NK-92 treated with Interleukin-12 subunit alpha and Interleukin-12 subunit beta, amount 100 ng/mL, for 24 hours (cell line): Measurements from ENCODE around the gene NRP2.

Experiments used
- DNase-seq: peaks from one replicate; lab custom pipeline; 2025; lab: John Stamatoyannopoulos, UW

Gene NRP2

DNA sequence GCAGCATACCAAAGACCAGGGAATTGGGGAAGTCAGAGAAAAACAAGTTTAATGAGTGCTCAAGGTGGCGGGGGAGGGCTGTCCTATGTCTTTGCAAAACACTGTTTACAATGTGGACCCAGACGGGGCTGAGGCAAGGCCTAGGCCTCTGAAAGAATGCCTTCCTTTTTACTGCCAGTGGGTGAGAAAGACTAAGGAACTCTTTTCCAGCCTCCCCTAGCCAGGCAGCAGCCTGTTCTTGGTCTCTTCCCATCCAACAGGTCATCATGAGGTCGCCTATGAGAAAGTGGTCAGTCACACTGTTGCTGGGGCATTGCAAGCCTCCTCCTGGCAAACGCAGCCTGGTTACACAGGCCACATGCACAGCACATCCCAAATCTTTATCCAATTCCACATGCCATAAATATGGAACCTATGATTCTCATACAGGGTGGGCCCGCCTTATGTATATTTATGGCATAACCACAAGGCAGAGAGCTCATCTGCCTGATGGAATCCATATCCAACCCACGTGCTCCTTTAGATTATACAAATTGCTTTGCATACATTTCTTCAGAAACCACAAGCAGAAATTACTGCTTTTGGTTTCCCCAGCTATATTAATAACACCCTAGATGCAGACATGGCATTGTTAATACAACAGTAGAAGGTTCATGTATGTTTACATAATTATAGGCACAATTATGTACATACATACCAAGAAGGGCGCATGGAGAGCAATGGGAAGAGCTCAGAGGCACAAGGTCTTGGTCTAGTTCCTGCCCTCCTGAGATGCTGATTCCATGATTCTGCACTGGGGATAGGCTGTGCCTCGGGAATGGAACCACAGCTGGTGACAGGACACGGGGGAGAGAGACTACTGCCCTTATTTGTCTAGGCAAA lies 48.6 kb downstream of the NRP2 start:
- no peak for DNase-seq

DNA sequence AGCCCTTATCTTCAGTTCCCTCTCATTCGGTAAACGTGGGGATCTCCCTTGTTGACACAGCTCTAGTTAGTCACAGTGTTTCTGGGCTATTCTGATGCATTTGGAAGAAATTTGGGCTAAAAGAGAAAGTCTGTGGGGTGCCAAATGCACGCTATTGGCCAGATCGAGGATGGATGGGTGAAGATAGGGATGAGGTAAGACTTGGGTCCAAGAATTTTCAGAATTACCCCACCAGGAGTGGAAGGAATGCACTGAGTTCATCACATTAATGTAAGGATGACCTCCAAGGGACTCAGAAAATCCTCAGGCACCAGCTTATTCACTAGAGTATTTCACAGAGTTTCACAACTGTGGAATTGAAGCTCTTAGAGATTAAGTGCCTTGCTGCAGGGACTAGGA lies 49.3 kb downstream of the NRP2 start:
- no peak for DNase-seq

DNA sequence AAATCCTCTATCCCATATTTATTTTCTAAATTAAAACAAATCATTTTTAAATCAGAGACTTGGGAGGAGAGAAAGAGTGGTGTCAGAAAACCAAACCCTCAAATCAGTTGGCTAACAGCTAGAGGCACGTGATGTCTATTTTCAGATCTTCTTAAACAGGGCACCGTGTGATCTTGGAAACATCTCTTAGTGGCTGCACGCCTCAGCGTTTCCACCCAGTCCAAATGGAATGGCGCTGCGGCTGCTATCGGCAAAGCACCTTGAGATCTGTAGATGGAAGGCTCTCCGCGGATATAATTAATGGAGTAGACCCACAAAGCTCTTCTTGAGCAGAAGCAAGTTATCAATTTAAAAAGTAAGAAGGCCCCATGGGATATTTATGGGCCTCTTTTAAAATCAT lies 50.0 kb downstream of the NRP2 start:
- no peak for DNase-seq

DNA sequence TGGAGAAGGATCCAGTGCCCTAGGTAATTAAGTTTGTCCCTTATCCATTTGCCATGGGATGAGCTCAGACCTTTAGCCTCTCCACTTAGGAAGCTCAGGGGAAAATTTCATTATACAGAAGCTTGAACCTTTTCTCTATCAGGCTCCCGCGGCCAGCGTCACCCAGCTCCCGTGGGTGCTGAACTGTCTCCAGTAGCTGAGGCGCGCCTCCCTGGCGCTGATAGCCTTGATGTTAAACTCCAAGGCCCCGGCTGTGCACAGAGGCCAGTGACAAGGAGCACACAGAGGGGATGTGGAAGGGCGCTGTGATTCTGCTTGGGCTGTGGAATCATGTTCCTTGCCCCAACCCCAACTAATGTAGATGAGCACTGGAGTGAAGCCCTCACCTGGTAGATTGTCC lies 50.8 kb downstream of the NRP2 start:
- DNase-seq = no peak

DNA sequence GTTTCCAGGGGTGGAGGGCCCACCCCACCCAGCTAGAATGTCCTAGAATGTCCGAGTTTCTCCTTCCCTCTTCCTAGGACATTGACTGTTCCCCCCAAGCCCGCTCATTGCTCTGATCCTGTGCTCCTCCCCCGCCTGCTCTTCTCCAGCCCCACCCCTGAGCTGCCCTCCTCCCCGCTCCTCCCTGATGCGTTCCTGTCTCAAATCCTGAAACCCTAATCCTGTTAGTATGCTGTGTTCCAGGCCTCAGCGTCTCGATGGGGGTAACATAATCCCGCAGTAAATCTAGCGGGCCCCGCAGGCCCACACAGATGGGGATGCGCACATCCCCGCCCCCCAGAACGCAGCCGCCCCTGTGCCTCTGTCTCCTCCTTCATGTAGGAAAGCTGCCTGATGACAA lies 51.3 kb downstream of the NRP2 start:
- DNase-seq = no peak

DNA sequence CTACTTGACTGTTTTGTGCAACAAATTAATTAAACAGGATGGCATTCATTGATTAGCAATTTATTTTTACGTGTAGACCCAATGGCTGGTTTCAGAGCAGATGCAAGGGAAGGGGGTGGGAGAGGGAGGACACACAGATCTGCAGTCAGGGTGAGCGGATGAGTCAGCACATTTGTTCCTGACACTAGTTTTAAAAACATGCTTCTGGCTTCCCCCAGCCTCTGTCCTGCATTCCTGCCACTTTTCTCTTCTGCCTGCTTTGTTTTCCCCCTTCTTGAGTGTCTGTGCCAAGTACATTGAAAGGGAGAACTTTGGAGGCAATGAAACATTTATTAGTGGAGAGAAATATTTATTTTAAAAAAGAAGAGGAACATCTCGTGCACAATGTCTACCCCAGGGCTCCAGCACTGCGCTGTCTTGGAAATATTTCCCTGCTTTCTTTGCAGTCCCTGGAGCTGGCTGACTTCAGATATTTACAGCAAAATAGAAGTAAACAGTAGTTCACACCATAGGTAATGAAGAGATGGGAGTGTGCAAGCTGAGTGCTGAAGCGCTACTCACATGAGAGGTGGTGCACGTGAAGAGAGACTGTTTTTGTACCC lies 52.2 kb downstream of the NRP2 start:
- DNase-seq = no peak

DNA sequence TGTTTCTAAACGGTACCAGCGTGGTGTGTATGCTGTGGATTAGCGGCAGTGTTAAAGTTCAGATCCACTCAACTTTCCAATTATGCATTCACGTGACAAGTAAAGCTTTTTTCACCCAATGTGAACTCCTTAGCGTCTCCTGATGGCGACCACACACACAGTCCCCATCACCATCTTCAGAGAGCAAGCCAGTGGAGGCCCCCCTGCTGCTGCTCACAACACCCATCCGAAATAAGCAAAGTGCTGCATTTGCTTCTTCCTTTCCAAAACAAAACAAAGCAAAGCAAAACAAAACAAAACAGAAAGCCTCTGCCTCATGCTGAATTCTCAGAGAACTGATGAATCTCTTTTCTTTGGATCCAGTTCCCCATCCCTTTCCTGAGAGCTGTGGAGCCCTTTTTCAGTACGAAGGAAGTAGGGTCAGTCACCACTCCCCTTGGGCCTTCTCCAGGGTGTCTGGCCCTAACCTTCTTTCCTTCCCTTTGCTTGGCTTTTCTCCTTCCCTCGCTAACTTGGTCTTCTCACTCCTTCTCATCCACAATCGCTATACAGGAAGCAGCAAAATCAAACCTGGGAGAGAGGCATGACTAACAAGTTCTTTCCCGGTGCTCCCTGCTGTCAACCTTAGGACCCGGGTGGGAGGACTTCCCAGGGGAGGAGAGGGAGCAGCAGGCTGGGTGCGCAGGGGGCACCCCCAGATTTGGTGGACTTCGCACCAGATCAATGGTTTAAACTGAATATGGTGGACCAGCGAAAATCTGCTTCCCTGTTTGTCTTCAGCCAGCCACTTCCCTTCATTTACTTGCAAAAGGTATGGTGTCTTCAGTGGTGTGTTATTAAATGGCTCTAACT lies 56.0 kb downstream of the NRP2 start:
- DNase-seq = no peak

DNA sequence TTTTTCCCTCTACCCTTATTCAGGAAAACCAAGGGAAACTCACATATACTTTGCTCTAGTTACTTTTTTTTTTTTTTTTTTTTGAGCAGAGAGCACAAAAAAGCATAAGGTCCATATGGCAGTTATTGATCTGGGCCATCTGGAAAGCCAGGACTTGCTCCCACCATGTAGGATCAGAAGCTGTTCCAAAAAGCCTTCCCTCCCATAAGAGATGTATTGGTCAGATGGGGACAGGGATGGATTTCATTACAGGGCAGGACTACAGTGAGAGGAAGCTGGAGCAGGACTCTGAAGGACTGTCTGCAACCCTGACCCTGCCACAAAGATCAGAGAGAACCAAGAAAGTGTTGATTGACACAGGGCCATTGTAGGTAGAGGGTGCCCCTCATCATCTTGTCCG lies 57.3 kb downstream of the NRP2 start:
- no peak for DNase-seq

DNA sequence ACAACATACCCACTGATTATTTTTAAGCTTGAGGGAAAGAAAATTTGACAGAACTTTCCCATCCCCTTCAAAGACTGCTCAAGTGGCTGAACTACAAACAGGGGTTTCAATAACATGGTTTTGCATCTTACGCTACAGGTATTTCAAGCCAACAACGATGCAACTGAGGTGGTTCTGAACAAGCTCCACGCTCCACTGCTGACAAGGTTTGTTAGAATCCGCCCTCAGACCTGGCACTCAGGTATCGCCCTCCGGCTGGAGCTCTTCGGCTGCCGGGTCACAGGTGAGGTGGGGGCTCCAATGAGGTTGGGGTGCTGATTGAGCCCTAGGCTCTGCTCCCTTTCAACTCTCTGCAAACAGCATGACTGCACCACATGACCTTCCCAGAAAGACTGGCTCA lies 58.1 kb downstream of the NRP2 start:
- no peak for DNase-seq

DNA sequence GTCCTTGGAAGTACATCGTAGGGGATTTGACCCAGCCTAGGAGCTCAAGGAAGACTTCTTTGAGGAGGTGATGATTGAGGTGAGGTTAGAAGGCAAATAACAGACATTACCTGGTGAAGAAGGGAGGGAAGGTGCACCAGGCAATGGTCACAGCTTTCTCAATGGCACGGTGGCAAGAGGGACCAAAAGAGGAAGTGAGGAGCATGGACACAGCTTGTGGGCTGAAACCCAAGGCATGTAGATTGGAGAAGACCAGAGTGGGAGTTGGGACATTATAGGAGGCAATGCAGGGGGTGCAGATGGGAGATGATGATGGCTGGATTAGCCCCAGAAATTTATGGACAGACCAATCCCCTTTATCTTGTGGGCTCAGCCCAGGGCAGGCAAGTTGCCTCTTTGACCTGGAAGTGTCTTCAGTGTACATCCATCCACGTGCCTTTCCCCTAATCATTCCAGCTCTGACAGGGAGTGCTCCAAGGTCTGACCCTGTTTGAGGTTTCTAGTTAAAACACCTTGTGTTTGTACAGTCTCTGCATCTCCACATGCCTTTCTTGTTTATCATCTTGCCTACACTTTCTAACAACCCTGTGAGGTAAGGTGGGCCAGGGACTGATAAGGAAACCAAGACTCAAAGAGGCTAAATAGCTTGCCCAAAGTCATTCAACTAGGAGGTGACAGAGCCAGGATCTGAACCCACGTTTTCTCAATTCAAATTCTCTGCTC lies 59.1 kb downstream of the NRP2 start:
- no peak for DNase-seq

DNA sequence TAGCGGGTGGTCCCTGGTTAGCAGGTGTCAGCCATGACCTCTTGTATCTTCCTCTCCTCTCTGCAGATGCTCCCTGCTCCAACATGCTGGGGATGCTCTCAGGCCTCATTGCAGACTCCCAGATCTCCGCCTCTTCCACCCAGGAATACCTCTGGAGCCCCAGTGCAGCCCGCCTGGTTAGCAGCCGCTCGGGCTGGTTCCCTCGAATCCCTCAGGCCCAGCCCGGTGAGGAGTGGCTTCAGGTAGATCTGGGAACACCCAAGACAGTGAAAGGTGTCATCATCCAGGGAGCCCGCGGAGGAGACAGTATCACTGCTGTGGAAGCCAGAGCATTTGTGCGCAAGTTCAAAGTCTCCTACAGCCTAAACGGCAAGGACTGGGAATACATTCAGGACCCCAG lies 60.8 kb downstream of the NRP2 start:
- no peak for DNase-seq

DNA sequence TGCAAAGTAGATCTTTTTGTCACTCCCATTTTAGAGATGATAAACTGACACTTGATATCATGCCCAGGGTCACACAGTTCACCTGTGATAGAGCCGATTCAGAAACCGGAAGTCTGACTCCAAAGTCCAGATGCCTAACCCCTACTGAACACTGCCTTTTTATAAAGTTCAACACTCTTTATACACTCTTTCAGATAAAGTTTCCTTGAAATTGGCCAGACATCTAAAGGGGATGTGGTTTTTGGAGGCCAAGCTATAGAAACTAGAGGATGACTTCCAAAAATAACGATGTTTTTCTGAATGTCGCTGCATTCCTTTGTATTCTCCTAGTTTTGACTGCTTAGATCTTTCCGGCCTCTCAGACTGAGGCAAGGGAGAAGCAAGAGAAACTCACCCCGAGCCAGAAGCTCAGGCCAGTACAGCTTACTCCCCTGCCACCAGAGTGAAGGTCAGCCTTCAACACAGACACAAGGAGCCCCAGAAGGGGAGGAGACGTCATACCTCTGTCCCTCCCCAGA lies 61.8 kb downstream of the NRP2 start:
- no peak for DNase-seq

DNA sequence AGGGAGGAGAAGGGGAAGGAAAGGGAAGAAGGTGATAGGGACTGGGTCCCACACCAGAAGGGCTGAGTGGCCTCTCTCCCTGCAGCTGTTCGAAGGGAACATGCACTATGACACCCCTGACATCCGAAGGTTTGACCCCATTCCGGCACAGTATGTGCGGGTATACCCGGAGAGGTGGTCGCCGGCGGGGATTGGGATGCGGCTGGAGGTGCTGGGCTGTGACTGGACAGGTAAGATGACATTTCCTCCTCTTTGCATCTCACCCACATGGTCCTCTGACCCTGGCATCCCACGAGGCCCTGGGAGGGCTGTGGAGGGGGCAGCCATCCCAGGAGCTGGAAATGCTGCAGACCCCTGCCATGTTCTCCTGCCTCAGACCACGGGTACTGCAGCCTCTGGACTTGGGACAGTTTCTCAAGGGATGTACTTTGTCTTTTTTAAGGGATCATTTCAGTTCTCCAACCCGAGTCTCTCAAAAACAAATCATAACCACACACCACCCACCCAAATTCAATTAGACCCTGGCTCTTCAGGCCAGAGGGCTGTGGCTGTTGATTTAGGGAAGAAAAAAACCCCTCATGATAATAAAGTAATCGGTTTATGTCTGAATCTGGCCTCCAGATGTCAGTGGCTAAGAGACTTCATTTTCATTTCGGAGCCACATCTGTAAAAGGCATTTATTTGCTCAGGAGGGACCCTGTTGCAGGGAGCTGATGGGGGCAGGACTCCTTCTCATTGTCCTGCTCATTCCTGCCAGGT lies 63.5 kb downstream of the NRP2 start:
- DNase-seq = no peak

DNA sequence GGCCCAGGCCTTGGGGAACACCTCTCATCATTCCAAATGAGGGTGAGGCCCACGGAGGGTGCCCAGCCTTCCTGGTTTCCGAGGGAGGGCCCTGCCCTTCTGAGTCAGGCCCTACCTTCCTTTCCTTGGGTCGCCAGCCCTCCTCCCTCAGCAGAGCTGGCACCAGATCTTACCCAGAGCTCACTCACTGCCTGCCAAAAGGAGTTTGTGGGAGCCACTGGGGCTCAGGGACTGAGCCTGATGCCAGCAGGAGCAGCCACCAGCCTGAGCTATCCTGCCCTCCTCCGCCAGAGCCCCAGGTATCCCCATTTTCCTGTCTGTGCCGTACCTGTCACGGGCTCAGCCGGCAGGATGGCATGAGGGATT lies 64.1 kb downstream of the NRP2 start:
- DNase-seq = no peak

DNA sequence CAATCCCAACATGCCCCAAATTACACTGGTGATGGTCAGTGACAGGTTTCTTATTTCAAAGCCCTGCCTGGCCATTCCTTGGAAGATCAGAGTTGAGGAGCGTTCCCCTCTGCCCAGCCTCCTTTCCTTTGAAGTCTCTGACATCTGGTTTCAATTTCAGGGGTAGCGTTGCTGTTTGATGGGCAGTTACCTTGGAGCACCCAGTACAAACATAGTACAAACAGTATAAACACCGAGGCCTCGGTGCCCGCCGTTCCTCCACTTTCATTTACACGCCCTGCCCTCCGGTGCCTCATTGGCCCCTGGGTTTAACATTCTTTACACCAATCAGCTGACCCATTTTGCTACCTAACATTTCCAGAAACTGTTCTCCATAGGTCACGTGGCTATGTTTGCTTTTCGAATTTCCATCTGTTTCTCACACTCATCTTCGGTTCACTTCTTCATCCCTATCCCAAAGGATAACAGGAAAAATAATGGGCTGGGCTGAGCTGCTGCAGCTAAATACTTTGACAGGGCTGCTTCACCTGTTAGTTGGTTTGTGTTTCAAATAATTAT lies 65.6 kb downstream of the NRP2 start:
- DNase-seq = no peak

DNA sequence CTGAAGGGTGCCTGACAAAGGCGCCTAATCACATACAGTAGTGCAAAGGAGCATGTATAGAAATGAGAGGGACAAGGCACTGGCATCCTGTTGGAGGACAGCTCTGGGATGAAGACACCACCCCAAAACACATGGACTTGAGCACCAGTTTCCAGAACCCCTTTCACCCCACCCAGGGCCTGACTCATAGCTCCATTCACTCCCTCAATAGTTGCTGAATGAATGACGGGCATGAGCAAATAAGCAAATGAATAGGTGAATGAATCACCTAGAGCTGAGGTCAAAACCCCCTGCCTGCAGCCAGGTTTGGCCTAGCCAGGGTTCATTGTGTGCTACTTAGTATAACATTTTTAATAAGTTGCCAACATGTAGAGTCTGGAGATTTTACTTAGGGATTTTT lies 66.3 kb downstream of the NRP2 start:
- no peak for DNase-seq

DNA sequence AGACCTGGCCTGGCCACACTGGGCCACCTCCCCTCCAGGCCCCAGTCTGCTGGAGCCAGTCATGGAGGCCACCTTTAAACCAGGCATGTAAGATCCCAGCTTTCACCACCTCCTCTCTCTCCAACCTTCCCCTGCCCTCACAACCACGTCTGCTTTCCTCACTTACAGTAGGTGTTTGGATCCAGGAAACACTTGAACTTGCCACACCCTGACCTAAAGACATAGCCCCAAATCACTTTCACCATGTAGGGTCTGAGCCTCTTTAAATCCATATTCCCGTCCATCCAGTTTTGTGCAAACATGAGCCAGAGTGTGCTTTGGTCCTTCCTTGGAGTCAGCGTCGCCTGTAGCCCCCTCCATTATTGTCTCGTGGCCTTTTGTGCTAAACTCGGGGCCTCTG lies 66.8 kb downstream of the NRP2 start:
- no peak for DNase-seq

DNA sequence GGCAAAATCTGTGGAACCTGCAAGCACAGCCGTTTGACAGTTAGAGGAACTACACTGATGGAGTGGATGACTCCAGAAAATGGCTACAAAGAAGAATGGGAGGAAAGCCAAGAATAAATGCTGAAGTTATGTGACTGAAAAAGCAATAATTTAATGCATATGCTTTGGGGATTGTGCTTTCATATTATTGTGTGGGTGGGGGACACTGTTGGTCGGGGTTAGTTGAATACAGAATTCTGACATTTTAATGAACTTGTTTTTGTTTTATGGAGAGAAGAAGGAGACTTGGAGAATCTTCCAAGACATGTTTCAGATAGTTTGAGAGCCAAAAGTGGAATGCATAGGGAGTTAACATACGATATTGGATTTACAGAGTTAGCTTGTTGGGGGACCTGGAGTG lies 68.5 kb downstream of the NRP2 start:
- no peak for DNase-seq

DNA sequence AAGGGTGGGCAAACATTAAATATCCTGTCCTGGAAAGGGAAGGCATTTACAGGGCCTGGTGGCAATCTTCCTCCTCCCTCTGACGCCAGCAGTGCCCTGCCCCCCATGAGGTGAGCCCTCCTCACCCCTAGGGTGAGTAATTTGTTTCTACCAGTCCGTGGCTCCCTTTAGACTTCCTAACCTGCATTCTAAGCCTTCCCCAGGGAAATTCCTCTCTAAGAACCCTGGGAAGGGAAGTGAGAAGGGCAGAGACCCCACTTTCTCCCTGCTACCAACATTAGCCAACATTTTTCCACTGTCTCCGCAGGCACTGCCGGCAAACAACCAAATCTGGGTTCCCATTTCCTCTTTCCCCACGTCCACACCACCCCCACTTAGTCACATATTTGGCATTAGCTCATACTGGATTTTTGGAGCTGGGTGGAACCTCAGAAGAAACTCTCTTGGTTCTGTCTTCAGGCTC lies 69.3 kb downstream of the NRP2 start:
- DNase-seq = no peak

DNA sequence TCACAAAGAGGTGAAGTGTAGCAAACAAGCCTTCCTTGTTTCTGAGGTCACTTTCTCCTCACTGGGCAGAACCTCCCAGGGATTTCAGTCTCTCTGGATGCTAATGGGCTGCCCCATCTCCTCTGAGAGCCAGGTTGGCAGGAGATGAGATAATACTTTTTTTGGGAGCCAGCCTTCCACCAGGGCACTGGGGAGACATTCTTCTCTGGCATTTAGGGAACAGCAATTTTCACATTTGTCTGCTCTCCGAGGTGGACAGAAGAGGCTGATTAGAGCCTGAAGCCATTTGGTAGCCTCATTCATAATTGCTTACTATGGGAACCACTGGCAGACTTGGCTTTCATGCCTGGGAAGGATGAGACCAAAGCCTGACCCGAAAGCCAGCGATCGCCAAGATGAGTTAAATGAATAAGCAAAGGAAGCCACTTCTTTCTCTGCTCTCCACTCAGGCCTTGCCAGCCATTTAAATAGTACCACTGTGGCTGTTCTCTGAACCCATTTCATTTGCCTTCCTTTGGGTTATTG lies 70.1 kb downstream of the NRP2 start:
- DNase-seq = no peak

DNA sequence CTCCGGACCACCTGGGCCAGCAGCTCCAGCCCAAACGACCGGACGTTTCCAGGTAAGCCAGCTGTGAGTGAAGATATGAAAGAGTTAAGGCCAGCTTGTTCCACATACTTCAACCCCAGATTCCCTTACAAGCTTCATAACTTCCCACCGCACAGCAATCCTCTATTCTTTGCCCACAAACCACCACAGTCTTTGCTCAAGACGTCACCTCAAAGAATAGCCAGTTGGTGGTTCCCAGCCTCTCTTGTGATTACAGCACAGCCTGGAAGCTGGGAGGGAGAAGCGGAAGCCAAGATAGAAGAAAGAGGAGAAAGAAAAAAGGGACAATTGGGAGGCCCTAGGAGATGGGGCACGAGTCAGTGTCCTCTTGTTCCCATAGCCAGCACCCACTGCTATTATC lies 70.6 kb downstream of the NRP2 start:
- no peak for DNase-seq
